ENCODE data around the gene NCOR2.

NCOR2 gene

DNA sequence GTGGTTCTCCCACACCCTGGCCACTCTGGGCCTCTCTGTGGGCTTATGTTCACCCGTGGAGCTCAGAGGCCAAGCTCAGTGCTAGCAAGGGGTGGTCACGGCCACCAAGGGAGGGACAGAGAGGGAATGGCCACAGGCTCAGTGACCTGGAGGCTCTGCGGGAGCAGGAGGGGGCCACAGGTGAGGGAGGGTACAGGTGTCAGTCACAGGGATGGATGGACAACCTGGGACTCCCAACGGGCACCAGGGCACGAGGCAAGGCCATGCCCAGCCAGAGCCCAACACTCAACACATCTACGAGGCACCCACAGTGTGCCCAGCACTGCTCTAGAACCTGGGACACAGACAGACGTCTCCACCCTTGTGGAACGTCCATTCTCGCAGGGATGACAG is 11.3 kb downstream of the NCOR2 start:
- no peak for DNase-seq (ENCODE audit: low spot score)
- TF ChIP-seq, protein P1, sequence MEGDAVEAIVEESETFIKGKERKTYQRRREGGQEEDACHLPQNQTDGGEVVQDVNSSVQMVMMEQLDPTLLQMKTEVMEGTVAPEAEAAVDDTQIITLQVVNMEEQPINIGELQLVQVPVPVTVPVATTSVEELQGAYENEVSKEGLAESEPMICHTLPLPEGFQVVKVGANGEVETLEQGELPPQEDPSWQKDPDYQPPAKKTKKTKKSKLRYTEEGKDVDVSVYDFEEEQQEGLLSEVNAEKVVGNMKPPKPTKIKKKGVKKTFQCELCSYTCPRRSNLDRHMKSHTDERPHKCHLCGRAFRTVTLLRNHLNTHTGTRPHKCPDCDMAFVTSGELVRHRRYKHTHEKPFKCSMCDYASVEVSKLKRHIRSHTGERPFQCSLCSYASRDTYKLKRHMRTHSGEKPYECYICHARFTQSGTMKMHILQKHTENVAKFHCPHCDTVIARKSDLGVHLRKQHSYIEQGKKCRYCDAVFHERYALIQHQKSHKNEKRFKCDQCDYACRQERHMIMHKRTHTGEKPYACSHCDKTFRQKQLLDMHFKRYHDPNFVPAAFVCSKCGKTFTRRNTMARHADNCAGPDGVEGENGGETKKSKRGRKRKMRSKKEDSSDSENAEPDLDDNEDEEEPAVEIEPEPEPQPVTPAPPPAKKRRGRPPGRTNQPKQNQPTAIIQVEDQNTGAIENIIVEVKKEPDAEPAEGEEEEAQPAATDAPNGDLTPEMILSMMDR (IDR thresholded peaks at IDR 0.05; ENCODE audit: extremely low read depth, missing control alignments): no peak

DNA sequence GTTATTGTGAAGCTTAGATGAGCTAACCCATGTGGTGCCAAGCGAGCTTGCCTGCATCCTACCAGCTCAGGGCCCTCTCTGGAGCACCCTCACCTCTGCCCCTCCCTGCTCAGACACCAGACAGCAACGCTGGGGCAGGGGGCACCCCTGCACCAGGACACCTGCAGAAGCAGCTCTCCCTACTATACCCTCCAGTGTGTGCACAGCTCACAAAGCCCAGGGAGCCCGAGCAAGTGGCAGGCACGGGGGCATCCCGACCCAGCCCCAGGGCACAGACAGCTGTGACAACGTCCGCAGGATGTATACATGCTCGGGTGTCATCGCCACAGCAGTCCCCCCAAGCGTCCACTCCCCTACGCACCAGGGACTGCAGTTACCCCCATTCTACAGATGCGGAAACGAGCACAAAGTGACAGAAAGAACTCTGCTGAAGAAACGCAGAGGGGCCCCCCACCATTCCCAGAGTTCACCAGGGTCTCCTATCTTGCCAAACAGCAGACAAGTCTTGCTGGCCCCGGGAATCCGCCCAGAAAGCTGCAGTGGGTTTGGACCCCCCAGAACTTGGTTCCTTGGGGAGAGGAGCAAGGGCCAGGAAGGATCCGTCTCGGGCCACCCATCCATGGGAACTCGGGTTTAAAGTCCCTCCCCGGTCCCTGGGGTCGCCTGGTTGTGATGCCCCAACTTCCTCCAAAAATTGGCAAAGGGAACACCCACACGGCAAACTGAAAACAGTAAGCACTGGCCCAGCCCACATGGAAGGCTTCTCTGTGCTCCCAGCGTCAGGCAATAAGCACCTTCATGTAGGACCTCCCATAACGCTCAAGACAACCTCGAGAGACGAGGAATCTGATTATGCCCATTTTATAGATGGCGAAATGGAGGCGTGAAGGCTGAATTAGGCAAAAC is 12.0 kb downstream of the NCOR2 start:
- TF ChIP-seq, protein P1 (IDR thresholded peaks at IDR 0.05; ENCODE audit: extremely low read depth, missing control alignments): no peak
- no peak for DNase-seq (ENCODE audit: low spot score)

DNA sequence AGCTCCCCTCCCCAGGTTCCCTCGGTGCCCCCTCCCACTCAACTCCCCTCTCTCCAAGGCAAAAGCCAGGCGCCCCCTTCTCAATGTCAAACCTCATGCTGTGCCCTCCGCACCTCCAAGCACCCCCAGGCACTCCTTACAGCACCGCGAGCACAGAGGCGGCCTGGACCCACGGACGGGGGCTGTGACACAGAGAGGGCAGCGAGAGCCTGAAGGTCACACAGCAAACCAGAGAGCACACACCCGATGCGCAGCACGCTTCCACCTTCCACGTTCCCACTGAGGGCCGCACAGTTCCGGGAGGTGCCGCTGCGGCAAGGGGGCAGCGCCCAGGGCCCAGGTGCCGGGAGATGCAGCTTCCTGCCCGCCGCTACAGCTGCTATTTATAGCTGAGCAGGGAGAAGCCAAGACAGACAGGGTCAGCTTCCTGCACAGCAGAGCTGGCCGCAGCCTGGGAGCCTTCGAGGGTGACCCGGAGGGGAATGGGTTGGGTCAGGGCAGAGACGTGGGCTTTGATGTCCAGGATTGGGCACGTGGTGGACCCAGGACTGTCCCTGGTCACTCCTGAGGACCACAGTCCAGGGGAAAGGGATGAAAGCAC is 12.9 kb downstream of the NCOR2 start:
- no peak for DNase-seq (ENCODE audit: low spot score)

DNA sequence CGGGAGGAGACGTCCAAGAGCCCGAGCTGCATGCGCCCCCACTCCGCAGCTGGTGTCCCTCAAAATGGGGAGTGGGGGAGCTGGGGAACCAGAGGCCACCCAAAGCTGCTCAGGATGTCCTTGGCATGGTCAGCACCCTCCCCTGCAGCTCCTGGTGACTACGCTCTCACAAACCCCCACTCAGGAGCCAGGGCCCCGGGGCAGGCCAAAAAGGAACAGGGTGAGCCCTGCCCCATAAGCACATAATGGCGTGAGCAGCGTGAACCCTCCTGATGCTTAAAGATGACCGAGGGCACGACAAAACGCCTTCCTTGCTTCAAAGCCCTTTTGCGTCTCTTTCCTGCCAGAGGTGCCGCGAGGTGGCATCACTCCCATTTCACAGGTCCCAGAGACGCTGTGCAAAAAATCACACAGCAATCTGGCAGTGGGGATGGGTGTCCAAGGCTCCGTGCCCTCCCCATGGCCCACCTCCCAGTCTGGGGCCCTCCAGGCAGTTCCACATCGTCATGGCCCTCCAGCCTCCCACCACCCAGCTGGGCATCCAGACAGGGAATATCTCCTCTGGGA is 13.5 kb downstream of the NCOR2 start:
- DNase-seq (ENCODE audit: low spot score): no peak
- TF ChIP-seq, protein P1 (IDR thresholded peaks at IDR 0.05; ENCODE audit: extremely low read depth, missing control alignments): no peak

More for the DNA sequence above, 12.9 kb downstream of the NCOR2 start:
- TF ChIP-seq, protein P1 (IDR thresholded peaks at IDR 0.05; ENCODE audit: extremely low read depth, missing control alignments): no peak

- no peak for DNase-seq (ENCODE audit: low spot score)
- TF ChIP-seq, protein P1 (IDR thresholded peaks at IDR 0.05; ENCODE audit: extremely low read depth, missing control alignments): no peak
These were observed 15.9 kb downstream of the NCOR2 start for GRCh38 chr12:124551268-124552144.

- DNase-seq (ENCODE audit: low spot score): no peak
- TF ChIP-seq, protein P1 (IDR thresholded peaks at IDR 0.05; ENCODE audit: extremely low read depth, missing control alignments): no peak
These were observed 17.0 kb downstream of the NCOR2 start for GRCh38 chr12:124550123-124551089.
